K562 (cell line): ENCODE results near the gene TUBA1B. TPM values are rescaled to one million over a fixed set of nuclear protein-coding genes. Genes with fewer than 3 reads are reported as not detected.

ENCODE experiments used
- CBFB ChIP-seq: sonication (generic); formaldehyde crosslinking; IDR thresholded peaks from 2 replicates; pipeline ENCODE4 v1.4.0; 2020; ENCODE audit warnings: mild to moderate bottlenecking, missing genetic modification reagents
- CREM ChIP-seq: IDR thresholded peaks from 2 replicates; pipeline ENCODE4 v1.6.1; 2014; ENCODE audit warnings: antibody characterized with exemption, low read depth
- GATAD2B ChIP-seq: fragments of 450-650 bp; IDR thresholded peaks from 2 replicates; pipeline ENCODE4 v1.6.1; 2017; ENCODE audit warnings: mild to moderate bottlenecking, borderline replicate concordance
- HIVEP1 ChIP-seq: fragments of 250-450 bp; sonication (Bioruptor Pico); IDR thresholded peaks from 2 replicates; pipeline ENCODE4 v1.4.0; 2020; ENCODE audit warnings: mild to moderate bottlenecking
- HNRNPL ChIP-seq: fragments of 200-400 bp; formaldehyde crosslinking; IDR thresholded peaks from 2 replicates; pipeline ENCODE4 v1.6.1; 2017; ENCODE audit warnings: low read depth, mild to moderate bottlenecking, low read length
- PTRF ChIP-seq: fragments of 450-650 bp; IDR thresholded peaks from 2 replicates; pipeline ENCODE4 v1.6.1; 2016; ENCODE audit warnings: mild to moderate bottlenecking, missing genetic modification characterization, missing compliant biosample characterization
- RAD21 ChIP-seq, 2 experiments: fragments of 250-450 bp in 1 of 2; fragments of 450-650 bp in 1 of 2; sonication (Bioruptor Pico) in 1 of 2; formaldehyde crosslinking in 1 of 2; IDR thresholded peaks in 1 of 2; conservative IDR thresholded peaks in 1 of 2; 2 replicates each; pipeline versions ENCODE4 v1.4.0 to v1.8.0; 2020 to 2022; ENCODE audit warnings: mild to moderate bottlenecking in 2 of 2, moderate library complexity in 1 of 2
- SMAD3 ChIP-seq: fragments of 450-650 bp; formaldehyde crosslinking; conservative IDR thresholded peaks from 2 replicates; pipeline ENCODE4 v1.4.0; 2020; ENCODE audit warnings: mild to moderate bottlenecking
- TRIM28 ChIP-seq: fragments of 450-650 bp; IDR thresholded peaks from 2 replicates; pipeline ENCODE4 v1.6.1; 2017
- ZBTB1 ChIP-seq: sonication (generic); formaldehyde crosslinking; IDR thresholded peaks from 2 replicates; pipeline ENCODE4 v1.8.1; 2023; ENCODE audit warnings: missing genetic modification reagents, low read depth, mild to moderate bottlenecking, borderline replicate concordance
- ZEB2 ChIP-seq: fragments of 450-650 bp; IDR thresholded peaks from 2 replicates; pipeline ENCODE4 v1.6.1; 2016
- ZFP36 ChIP-seq: fragments of 150-350 bp; IDR thresholded peaks from 2 replicates; pipeline ENCODE4 v1.6.1; 2018; ENCODE audit warnings: low read length, low read depth; ENCODE audit not compliant: partially characterized antibody
- ZNF146 ChIP-seq: IDR thresholded peaks from one replicate; pipeline ENCODE4 v1.6.1; 2018; ENCODE audit warnings: missing compliant biosample characterization; ENCODE audit not compliant: unreplicated experiment
- ZNF239 ChIP-seq: fragments of 250-450 bp; sonication (Bioruptor Pico); IDR thresholded peaks from 2 replicates; pipeline ENCODE4 v1.4.0; 2020; ENCODE audit warnings: mild to moderate bottlenecking
- ZNF717 ChIP-seq: fragments of 250-450 bp; sonication (Bioruptor Pico); IDR thresholded peaks from 2 replicates; pipeline ENCODE4 v1.5.0; 2021
- ZNF75A ChIP-seq: fragments of 450-650 bp; formaldehyde crosslinking; IDR thresholded peaks from 2 replicates; pipeline ENCODE4 v1.4.0; 2020; ENCODE audit warnings: mild to moderate bottlenecking
- polyA plus RNA-seq, 8 experiments: library from polyadenylated mRNA; depleted of rRNA in 4 of 8; stranded (reverse) in 5 of 8; unstranded in 3 of 8; fragments of >200 nt; fragmentation: Nextera tagmentation in 2 of 8; fragmentation: Illumina TruSeq in 1 of 8; extraction: Ambion mirVana in 2 of 8; extraction: Trizol in 1 of 8; gene quantifications; 2 replicates each; pipeline versions ENCODE4 v1.2.1 to v1.2.3, GENCODE V29; 2011 to 2014; ENCODE audit warnings: inconsistent platforms in 1 of 8, missing spikeins in 1 of 8
- total RNA-seq, 7 experiments: library from RNA; depleted of rRNA in 6 of 7; stranded (reverse); fragments of >200 nt in 6 of 7; fragmentation: Illumina TruSeq in 2 of 7; extraction: Trizol in 2 of 7; gene quantifications; 2 replicates each; pipeline versions ENCODE4 v1.2.1 to v1.2.3, GENCODE V29; 2011 to 2021; ENCODE audit warnings: low replicate concordance in 1 of 7
- TF ChIP-seq, protein P1 (sequence below): IDR thresholded peaks from 2 replicates; pipeline ENCODE4 v1.6.1; 2016; ENCODE audit warnings: missing genetic modification characterization, missing compliant biosample characterization
- TF ChIP-seq, protein P2 (sequence below): fragments of 250-450 bp; sonication (Bioruptor Pico); IDR thresholded peaks from 2 replicates; pipeline ENCODE4 v1.8.0; 2022; ENCODE audit warnings: moderate library complexity, mild to moderate bottlenecking, inconsistent platforms
- TF ChIP-seq, protein P3 (sequence below): fragments of 250-450 bp; sonication (Bioruptor Pico); IDR thresholded peaks from 2 replicates; pipeline ENCODE4 v1.5.0; 2022; ENCODE audit warnings: mild to moderate bottlenecking
- TF ChIP-seq, protein P4 (sequence below): fragments of 450-650 bp; IDR thresholded peaks from 2 replicates; pipeline ENCODE4 v1.6.1; 2018; ENCODE audit not compliant: partially characterized antibody
- TF ChIP-seq, protein P5 (sequence below): sonication (generic); formaldehyde crosslinking; IDR thresholded peaks from 2 replicates; pipeline ENCODE4 v1.8.0; 2022; ENCODE audit warnings: missing genetic modification reagents, mild to moderate bottlenecking, borderline replicate concordance

TUBA1B gene
- total and polyA plus RNA-seq, 9 of the 15 experiments (the other 6 are each of a cell fraction or from before 2014, with no cell fraction given): 2,189 to 4,624 (median 2,628) TPM

DNA sequence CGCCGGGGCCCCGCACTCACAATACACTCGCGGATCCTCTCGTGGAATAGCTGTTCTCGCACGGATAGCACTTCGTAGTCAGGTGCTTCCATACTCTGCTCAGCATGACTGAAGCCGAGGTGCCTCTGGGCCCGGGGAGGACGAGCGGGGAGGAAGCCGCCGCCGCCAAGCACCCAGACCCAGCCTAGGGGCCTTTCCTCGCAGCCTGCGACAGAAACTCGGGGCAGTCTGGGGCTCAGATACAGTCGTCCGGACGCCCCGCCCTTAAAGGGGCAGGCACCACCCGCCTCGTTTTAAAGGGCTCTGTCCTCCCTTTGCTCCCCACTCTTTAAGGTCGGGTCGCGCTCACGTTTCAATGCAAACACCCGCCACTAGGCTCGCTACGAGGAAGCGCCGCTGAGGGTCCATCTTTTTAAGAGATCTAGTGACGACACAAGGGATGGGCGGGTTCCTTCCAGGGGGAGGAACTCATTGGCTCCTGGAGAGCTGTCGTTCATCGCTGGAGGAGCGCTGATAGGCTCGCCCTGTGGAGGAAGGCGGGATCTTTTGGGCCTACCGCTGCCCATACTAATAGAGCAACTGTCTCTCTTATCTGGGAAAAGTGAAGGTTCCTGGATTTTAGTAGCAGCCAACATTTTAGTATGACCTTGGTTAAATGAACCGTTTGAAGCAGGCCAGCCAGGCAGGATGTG lies 20.6 kb downstream of the TUBA1B start, which contains the start of gene LMBR1L (continued):
- TF ChIP-seq, protein P1, sequence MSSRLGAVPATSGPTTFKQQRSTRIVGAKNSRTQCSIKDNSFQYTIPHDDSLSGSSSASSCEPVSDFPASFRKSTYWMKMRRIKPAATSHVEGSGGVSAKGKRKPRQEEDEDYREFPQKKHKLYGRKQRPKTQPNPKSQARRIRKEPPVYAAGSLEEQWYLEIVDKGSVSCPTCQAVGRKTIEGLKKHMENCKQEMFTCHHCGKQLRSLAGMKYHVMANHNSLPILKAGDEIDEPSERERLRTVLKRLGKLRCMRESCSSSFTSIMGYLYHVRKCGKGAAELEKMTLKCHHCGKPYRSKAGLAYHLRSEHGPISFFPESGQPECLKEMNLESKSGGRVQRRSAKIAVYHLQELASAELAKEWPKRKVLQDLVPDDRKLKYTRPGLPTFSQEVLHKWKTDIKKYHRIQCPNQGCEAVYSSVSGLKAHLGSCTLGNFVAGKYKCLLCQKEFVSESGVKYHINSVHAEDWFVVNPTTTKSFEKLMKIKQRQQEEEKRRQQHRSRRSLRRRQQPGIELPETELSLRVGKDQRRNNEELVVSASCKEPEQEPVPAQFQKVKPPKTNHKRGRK (tag): no peak
- TF ChIP-seq, protein P2, sequence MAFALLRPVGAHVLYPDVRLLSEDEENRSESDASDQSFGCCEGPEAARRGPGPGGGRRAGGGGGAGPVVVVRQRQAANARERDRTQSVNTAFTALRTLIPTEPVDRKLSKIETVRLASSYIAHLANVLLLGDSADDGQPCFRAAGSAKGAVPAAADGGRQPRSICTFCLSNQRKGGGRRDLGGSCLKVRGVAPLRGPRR (CRISPR knock-in tag): no peak
- TF ChIP-seq GATAD2B (no peak), ZFP36 (no peak), PTRF (tag) (no peak), RAD21 (CRISPR knock-in tag; conservative IDR thresholded peaks at IDR 0.05 in 1 of 2, IDR thresholded peaks at IDR 0.05 in 1 of 2) (no peak; a peak in 2 of 4 replicates), ZNF75A (no peak), ZEB2 (no peak), HNRNPL (no peak), SMAD3 (CRISPR knock-in tag) (no peak), ZBTB1 (CRISPR knock-in tag) (no peak), ZNF239 (CRISPR knock-in tag) (no peak), CBFB (CRISPR knock-in tag) (no peak), HIVEP1 (CRISPR knock-in tag) (no peak), ZNF146 (CRISPR knock-in tag) (no peak), ZNF717 (CRISPR knock-in tag) (no peak), CREM (peak; percentile 95), TRIM28 (no peak)
- TF ChIP-seq, protein P3, sequence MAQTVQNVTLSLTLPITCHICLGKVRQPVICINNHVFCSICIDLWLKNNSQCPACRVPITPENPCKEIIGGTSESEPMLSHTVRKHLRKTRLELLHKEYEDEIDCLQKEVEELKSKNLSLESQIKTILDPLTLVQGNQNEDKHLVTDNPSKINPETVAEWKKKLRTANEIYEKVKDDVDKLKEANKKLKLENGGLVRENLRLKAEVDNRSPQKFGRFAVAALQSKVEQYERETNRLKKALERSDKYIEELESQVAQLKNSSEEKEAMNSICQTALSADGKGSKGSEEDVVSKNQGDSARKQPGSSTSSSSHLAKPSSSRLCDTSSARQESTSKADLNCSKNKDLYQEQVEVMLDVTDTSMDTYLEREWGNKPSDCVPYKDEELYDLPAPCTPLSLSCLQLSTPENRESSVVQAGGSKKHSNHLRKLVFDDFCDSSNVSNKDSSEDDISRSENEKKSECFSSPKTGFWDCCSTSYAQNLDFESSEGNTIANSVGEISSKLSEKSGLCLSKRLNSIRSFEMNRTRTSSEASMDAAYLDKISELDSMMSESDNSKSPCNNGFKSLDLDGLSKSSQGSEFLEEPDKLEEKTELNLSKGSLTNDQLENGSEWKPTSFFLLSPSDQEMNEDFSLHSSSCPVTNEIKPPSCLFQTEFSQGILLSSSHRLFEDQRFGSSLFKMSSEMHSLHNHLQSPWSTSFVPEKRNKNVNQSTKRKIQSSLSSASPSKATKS: no peak
- TF ChIP-seq, protein P4, sequence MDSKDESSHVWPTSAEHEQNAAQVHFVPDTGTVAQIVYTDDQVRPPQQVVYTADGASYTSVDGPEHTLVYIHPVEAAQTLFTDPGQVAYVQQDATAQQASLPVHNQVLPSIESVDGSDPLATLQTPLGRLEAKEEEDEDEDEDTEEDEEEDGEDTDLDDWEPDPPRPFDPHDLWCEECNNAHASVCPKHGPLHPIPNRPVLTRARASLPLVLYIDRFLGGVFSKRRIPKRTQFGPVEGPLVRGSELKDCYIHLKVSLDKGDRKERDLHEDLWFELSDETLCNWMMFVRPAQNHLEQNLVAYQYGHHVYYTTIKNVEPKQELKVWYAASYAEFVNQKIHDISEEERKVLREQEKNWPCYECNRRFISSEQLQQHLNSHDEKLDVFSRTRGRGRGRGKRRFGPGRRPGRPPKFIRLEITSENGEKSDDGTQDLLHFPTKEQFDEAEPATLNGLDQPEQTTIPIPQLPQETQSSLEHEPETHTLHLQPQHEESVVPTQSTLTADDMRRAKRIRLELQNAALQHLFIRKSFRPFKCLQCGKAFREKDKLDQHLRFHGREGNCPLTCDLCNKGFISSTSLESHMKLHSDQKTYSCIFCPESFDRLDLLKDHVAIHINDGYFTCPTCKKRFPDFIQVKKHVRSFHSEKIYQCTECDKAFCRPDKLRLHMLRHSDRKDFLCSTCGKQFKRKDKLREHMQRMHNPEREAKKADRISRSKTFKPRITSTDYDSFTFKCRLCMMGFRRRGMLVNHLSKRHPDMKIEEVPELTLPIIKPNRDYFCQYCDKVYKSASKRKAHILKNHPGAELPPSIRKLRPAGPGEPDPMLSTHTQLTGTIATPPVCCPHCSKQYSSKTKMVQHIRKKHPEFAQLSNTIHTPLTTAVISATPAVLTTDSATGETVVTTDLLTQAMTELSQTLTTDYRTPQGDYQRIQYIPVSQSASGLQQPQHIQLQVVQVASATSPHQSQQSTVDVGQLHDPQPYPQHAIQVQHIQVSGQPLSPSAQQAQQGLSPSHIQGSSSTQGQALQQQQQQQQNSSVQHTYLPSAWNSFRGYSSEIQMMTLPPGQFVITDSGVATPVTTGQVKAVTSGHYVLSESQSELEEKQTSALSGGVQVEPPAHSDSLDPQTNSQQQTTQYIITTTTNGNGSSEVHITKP: peak; percentile 8
- TF ChIP-seq, protein P5, sequence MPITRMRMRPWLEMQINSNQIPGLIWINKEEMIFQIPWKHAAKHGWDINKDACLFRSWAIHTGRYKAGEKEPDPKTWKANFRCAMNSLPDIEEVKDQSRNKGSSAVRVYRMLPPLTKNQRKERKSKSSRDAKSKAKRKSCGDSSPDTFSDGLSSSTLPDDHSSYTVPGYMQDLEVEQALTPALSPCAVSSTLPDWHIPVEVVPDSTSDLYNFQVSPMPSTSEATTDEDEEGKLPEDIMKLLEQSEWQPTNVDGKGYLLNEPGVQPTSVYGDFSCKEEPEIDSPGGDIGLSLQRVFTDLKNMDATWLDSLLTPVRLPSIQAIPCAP (CRISPR knock-in tag): no peak
